Measurements from ENCODE around the gene DDIT3. TPM values are rescaled to one million over a fixed set of nuclear protein-coding genes. Genes with fewer than 3 reads are reported as not detected.
A peak's percentile ranks its signal among the peaks of the same experiment; 100 is the strongest.

DDIT3 gene
- total RNA-seq, 1 donor from 2014 or later = 70.9 TPM

- Mint-ChIP-seq H3K4me1 (ENCODE audit: low read depth, unreplicated experiment) (peaks cover 38% of the 10 kb centered on the region), H3K27me3 (ENCODE audit: unreplicated experiment) (peaks cover 29% of the 10 kb centered on the region)
- TF ChIP-seq, protein P1, sequence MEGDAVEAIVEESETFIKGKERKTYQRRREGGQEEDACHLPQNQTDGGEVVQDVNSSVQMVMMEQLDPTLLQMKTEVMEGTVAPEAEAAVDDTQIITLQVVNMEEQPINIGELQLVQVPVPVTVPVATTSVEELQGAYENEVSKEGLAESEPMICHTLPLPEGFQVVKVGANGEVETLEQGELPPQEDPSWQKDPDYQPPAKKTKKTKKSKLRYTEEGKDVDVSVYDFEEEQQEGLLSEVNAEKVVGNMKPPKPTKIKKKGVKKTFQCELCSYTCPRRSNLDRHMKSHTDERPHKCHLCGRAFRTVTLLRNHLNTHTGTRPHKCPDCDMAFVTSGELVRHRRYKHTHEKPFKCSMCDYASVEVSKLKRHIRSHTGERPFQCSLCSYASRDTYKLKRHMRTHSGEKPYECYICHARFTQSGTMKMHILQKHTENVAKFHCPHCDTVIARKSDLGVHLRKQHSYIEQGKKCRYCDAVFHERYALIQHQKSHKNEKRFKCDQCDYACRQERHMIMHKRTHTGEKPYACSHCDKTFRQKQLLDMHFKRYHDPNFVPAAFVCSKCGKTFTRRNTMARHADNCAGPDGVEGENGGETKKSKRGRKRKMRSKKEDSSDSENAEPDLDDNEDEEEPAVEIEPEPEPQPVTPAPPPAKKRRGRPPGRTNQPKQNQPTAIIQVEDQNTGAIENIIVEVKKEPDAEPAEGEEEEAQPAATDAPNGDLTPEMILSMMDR (IDR thresholded peaks at IDR 0.05; ENCODE audit: partially characterized antibody, unreplicated experiment) = no peak
These were observed 30.6 kb upstream of the DDIT3 start for GRCh38 chr12:57550641-57551549.

DNA sequence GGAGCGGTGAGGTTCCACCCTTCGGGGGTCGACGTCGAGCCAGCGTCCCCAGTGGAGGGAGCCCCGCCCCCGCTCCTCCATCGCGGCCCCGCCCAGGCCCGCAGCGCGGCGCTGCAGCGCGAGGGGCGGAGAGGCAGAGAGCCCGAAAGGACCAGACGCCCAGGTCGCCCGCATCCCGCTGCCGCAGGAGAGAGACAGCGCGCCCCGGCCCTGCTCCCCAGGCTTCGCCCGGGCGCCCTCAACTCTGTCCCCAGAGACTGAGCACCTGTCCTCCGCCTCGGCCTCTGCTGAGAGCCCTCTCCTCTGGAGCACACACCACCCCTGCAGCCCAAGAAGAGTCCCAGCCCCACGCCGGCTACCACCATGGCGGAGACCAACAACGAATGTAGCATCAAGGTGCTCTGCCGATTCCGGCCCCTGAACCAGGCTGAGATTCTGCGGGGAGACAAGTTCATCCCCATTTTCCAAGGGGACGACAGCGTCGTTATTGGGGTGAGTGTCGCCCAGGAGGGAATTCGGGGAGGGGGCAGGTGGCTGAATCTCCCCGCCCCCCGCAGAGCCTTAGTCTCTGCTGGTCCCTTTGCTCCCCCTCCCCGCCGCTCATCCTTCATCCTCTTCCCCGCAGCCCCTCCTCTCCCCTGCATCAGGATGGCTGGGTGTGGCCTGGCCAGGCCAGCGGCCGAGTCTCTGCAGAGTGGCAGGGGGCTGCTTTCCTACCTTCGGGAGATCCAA, 29.8 kb upstream of the DDIT3 start, which contains the start of gene KIF5A:
Gene KIF5A (plus strand): TSS at position 136 of the 732 bp plus-strand sequence. CDS start 228 bp downstream, at position 364.
- H3K4me1 Mint-ChIP-seq (ENCODE audit: low read depth, unreplicated experiment) = peaks cover 44% of the 10 kb centered on the region
- H3K27me3 Mint-ChIP-seq (ENCODE audit: unreplicated experiment) = peaks cover 29% of the 10 kb centered on the region
- peaks cover 4% of the 10 kb centered on the region for H3K36me3 Mint-ChIP-seq (ENCODE audit: unreplicated experiment)
- TF ChIP-seq, protein P1 (IDR thresholded peaks at IDR 0.05; ENCODE audit: partially characterized antibody, unreplicated experiment) = no peak
- peak; percentile 90 for DNase-seq
- peak within 1 kb of the TSS; percentile 97 for H3K4me3 Mint-ChIP-seq (ENCODE audit: unreplicated experiment)
- H3K27ac Mint-ChIP-seq (ENCODE audit: unreplicated experiment) = peak within 1 kb of the TSS; percentile 90
- H3K9me3 Mint-ChIP-seq (ENCODE audit: unreplicated experiment) = peaks cover 23% of the 10 kb centered on the region

More at GRCh38 chr12:57550641-57551549, 30.6 kb upstream of the DDIT3 start:
- peaks cover 1% of the 10 kb centered on the region for H3K36me3 Mint-ChIP-seq (ENCODE audit: unreplicated experiment)
- peak overlapping the region; percentile 90 for H3K27ac Mint-ChIP-seq (ENCODE audit: unreplicated experiment)
- H3K4me3 Mint-ChIP-seq (ENCODE audit: unreplicated experiment) = peak overlapping the region; percentile 97
- H3K9me3 Mint-ChIP-seq (ENCODE audit: unreplicated experiment) = peaks cover 21% of the 10 kb centered on the region
- DNase-seq = no peak

DNA sequence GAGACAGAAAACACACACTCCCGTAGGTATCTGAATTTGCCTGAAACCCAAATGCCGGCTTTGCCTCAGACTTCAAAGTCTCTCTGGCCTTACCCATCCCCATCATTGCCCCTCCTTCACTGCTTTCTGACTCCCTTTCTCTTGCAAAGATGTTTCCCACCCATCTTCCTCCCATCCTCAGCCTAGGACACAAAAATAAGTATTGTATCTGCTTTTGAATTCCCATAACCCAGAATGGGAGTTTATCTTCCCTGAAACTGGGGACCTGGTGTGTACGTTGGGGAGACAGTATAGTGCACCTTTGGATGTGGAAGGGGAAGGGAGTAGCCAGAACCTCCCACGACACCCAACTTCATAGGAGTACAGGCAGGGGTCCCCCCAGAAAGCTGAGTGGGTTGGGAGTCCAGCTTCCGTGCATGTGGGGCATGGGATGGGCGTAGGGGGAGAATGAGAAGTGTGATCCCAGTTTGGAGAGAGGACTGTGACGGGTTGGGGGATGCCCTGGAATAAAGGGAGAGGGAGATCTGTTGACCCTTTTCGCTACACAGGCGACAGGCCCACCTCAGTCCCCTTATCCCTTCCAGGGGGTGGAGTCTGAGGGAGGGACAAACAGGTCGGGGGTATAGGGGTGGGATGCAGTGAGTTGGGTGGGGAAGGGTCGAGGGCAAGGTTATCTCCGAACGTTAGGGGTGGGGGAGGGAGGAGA, 29.0 kb upstream of the DDIT3 start:
- Mint-ChIP-seq H3K4me1 (ENCODE audit: low read depth, unreplicated experiment) (peaks cover 43% of the 10 kb centered on the region), H3K27me3 (ENCODE audit: unreplicated experiment) (peaks cover 30% of the 10 kb centered on the region), H3K27ac (ENCODE audit: unreplicated experiment) (peak overlapping the region; percentile 86), H3K36me3 (ENCODE audit: unreplicated experiment) (peaks cover 4% of the 10 kb centered on the region), H3K4me3 (ENCODE audit: unreplicated experiment) (peak overlapping the region; percentile 73), H3K9me3 (ENCODE audit: unreplicated experiment) (peaks cover 26% of the 10 kb centered on the region)
- TF ChIP-seq, protein P1 (IDR thresholded peaks at IDR 0.05; ENCODE audit: partially characterized antibody, unreplicated experiment) = no peak
- no peak for DNase-seq

DNA sequence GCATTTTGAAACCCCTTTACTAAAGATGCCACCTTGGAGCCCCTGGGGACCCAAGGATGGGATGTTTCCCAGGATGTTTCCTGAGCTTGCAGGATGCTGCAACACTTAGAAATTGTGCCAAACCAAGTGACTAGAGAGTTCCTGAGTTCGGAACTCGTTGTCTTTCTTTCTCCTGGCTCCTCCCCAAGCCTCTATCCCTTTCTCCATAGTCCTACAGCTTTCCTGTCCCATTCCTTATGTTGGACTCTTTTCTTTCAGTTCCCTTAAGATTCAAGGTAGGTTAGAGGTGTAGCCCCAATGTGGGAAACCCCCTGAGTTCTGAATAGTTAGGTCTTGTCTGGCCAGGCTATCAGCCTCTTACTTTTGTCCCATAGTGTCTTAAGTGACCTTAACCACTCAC, 28.2 kb upstream of the DDIT3 start:
- Mint-ChIP-seq H3K27me3 (ENCODE audit: unreplicated experiment) (peaks cover 26% of the 10 kb centered on the region), H3K36me3 (ENCODE audit: unreplicated experiment) (peaks cover 4% of the 10 kb centered on the region), H3K4me3 (ENCODE audit: unreplicated experiment) (peak overlapping the region; percentile 73), H3K9me3 (ENCODE audit: unreplicated experiment) (peaks cover 25% of the 10 kb centered on the region), H3K4me1 (ENCODE audit: low read depth, unreplicated experiment) (peaks cover 42% of the 10 kb centered on the region), H3K27ac (ENCODE audit: unreplicated experiment) (no peak overlapping the region)
- TF ChIP-seq, protein P1 (IDR thresholded peaks at IDR 0.05; ENCODE audit: partially characterized antibody, unreplicated experiment) = no peak
- no peak for DNase-seq

All from glutamatergic neuron (in vitro differentiated cells).